HepG2 (cell line): ENCODE measurements around the gene MAPRE3. TPM values are rescaled to one million over a fixed set of nuclear protein-coding genes. Genes with fewer than 3 reads are reported as not detected.

Experiments used
- ATAC-seq: fragments of 200-7000 bp; cut with Tn5 transposase; 3 replicates; pipeline ENCODE4 v1.9.1; 2020; ENCODE audit warnings: mild to moderate bottlenecking, moderate library complexity
- BruUV-seq: library from RNA; stranded (reverse); fragments of 400-500 nt; replicated peaks from 2 replicates; lab custom pipeline; 2021; lab: Mats Ljungman, UMichigan
- CTCF ChIA-PET: fragments of 300-600 bp; formaldehyde crosslinking; extraction: SDS; loops from one replicate; lab custom pipeline; 2021; ENCODE audit warnings: low total read pairs, inconsistent platforms, low intra/inter-chr PET ratio; lab: Yijun Ruan, JAX
- POLR2A ChIA-PET: fragments of 350-600 bp; sonication (Branson Sonifier 250); formaldehyde crosslinking; loops from one replicate; lab custom pipeline; 2020; ENCODE audit warnings: antibody characterized with exemption, inconsistent platforms; lab: Yijun Ruan, JAX
- DNase-seq: peaks from one replicate; pipeline ENCODE4 v3.0.0-alpha.2; 2015; ENCODE audit warnings: low spot score
- FAIRE-seq: peaks from 3 replicates; lab custom pipeline; 2011; peaks lifted over from hg19 to GRCh38; lab: Jason Lieb, UNC
- H2AFZ ChIP-seq: one replicate; pipeline ENCODE4 v1.6.1; 2011; ENCODE audit warnings: low read length, inconsistent platforms
- H3K27ac ChIP-seq: fragments of 300-600 bp; 3 replicates; pipeline ENCODE4 v1.8.0; 2011; ENCODE audit warnings: mixed run types, mild to moderate bottlenecking, mixed read lengths, low read length, inconsistent platforms; ENCODE audit not compliant: insufficient read depth; ENCODE audit errors: extremely low read length
- H3K27me3 ChIP-seq, 2 experiments: fragments of 200-600 bp in 1 of 2; 2 replicates in 1 of 2; 3 replicates in 1 of 2; pipeline versions ENCODE4 v1.6.0 to v1.8.0; 2011; ENCODE audit warnings: low read length in 2 of 2, mild to moderate bottlenecking in 2 of 2, moderate library complexity in 2 of 2, inconsistent platforms in 1 of 2; ENCODE audit not compliant: insufficient read depth in 2 of 2, control insufficient read depth in 1 of 2
- H3K36me3 ChIP-seq, 2 experiments: fragments of 200-600 bp in 1 of 2; replicated peaks in 1 of 2; 2 replicates in 1 of 2; 3 replicates in 1 of 2; pipeline versions ENCODE4 v1.5.1 to v1.8.0; 2011; ENCODE audit warnings: low read length in 2 of 2, inconsistent platforms in 1 of 2; ENCODE audit not compliant: insufficient read depth in 2 of 2, control insufficient read depth in 1 of 2
- H3K4me1 ChIP-seq: 2 replicates; pipeline ENCODE4 v1.5.1; 2012; ENCODE audit warnings: low read length, inconsistent platforms; ENCODE audit not compliant: insufficient read depth
- H3K4me2 ChIP-seq: 2 replicates; pipeline ENCODE4 v1.6.0; 2011; ENCODE audit warnings: low read depth, low read length, inconsistent platforms
- H3K4me3 ChIP-seq, 3 experiments: fragments of 200-600 bp in 1 of 3; sonication (generic), shearing (Covaris generic) in 1 of 3; replicated peaks in 1 of 3; 2 replicates each; pipeline ENCODE4 v1.5.1; 2011 to 2016; ENCODE audit warnings: low read length in 3 of 3, inconsistent platforms in 2 of 3, low read depth in 2 of 3, mild to moderate bottlenecking in 2 of 3, control low read depth in 1 of 3, mixed read lengths in 1 of 3; ENCODE audit not compliant: insufficient read depth in 1 of 3
- H3K79me2 ChIP-seq: one replicate; pipeline ENCODE4 v1.6.1; 2011; ENCODE audit warnings: low read length, inconsistent platforms; ENCODE audit not compliant: insufficient read depth
- H3K9ac ChIP-seq: 2 replicates; pipeline ENCODE4 v1.6.0; 2011; ENCODE audit warnings: mild to moderate bottlenecking, low read depth, low read length, inconsistent platforms; ENCODE audit not compliant: insufficient read depth
- H3K9me3 ChIP-seq: 2 replicates; pipeline ENCODE4 v1.5.1; 2012; ENCODE audit warnings: mild to moderate bottlenecking, low read length
- H4K20me1 ChIP-seq: 2 replicates; pipeline ENCODE4 v1.6.0; 2011; ENCODE audit warnings: inconsistent platforms, mild to moderate bottlenecking, low read length, moderate library complexity; ENCODE audit not compliant: insufficient read depth
- AKAP8 ChIP-seq: sonication (generic); formaldehyde crosslinking; IDR thresholded peaks from 2 replicates; pipeline ENCODE4 v1.5.1; 2020; ENCODE audit warnings: mild to moderate bottlenecking, missing genetic modification reagents
- KDM5B ChIP-seq: sonication (generic); formaldehyde crosslinking; IDR thresholded peaks from 2 replicates; pipeline ENCODE4 v1.4.0; 2020; ENCODE audit warnings: missing genetic modification reagents, mild to moderate bottlenecking, borderline replicate concordance
- KLF9 ChIP-seq: IDR thresholded peaks from 2 replicates; pipeline ENCODE4 v1.6.1; 2016; ENCODE audit warnings: low read depth
- NFIB ChIP-seq: sonication (generic); formaldehyde crosslinking; IDR thresholded peaks from 2 replicates; pipeline ENCODE4 v1.9.0; 2021; ENCODE audit warnings: missing genetic modification reagents, mild to moderate bottlenecking, borderline replicate concordance
- POLR2G ChIP-seq: fragments of 200-400 bp; formaldehyde crosslinking; IDR thresholded peaks from 2 replicates; pipeline ENCODE4 v1.6.1; 2018; ENCODE audit warnings: mild to moderate bottlenecking, low read depth, low read length, moderate library complexity
- RBFOX2 ChIP-seq: fragments of 200-400 bp; formaldehyde crosslinking; IDR thresholded peaks from 2 replicates; pipeline ENCODE4 v1.6.1; 2017; ENCODE audit warnings: low read depth, mild to moderate bottlenecking, low read length
- RBM22 ChIP-seq: fragments of 200-400 bp; formaldehyde crosslinking; optimal IDR thresholded peaks from 2 replicates; pipeline ENCODE3; 2017; ENCODE audit warnings: mild to moderate bottlenecking, low read length, moderate library complexity
- ZNF30 ChIP-seq: sonication (generic); formaldehyde crosslinking; IDR thresholded peaks from 2 replicates; pipeline ENCODE4 v1.5.0; 2020; ENCODE audit warnings: mild to moderate bottlenecking, missing genetic modification reagents
- ZNF331 ChIP-seq: sonication (generic); formaldehyde crosslinking; IDR thresholded peaks from 2 replicates; pipeline ENCODE4 v1.4.0; 2020; ENCODE audit warnings: missing genetic modification reagents
- WGBS: methylation state at CpG from one replicate; pipeline ENCODE4 v1.1.6; 2017; ENCODE audit warnings: low lambda C conversion rate; 5-methylcytosine and 5-hydroxymethylcytosine counted together
- in situ Hi-C: cut with HindIII; loops from 2 replicates; pipeline ENCODE4 v1.10.0; 2017; ENCODE audit warnings: low pct_unique_long_range_greater_than_20kb; ENCODE audit not compliant: extremely low pct_ligation_motif_present
- intact Hi-C: fragments of 100-400 bp; cut with micrococcal nuclease; formaldehyde crosslinking; loops from one replicate; pipeline ENCODE4 v1.10.0; 2022; ENCODE audit not compliant: unreplicated experiment
- polyA plus RNA-seq, 8 experiments: library from polyadenylated mRNA; depleted of rRNA in 3 of 8; stranded (reverse) in 7 of 8; unstranded in 1 of 8; fragments of >200 nt; fragmentation: Illumina TruSeq in 4 of 8; extraction: Trizol in 4 of 8; gene quantifications; 2 replicates each; pipeline versions ENCODE4 v1.2.1 to v1.2.3, GENCODE V29; 2011 to 2016; ENCODE audit warnings: low read depth in 4 of 8, missing spikeins in 1 of 8, mixed read lengths in 1 of 8; ENCODE audit not compliant: insufficient read depth in 1 of 8
- total RNA-seq, 5 experiments: library from RNA; depleted of rRNA; stranded (reverse); fragments of >200 nt; fragmentation: Illumina TruSeq; extraction: Trizol; gene quantifications; 2 replicates each; pipeline ENCODE4 v1.2.3, GENCODE V29; 2016; ENCODE audit warnings: low read depth in 1 of 5
- TF ChIP-seq, protein P1 (sequence below): IDR thresholded peaks from 2 replicates; pipeline ENCODE4 v1.6.1; 2016
- TF ChIP-seq, protein P2 (sequence below): sonication (generic); formaldehyde crosslinking; IDR thresholded peaks from 2 replicates; pipeline ENCODE4 v1.9.0; 2021; ENCODE audit warnings: missing genetic modification reagents, borderline replicate concordance
- TF ChIP-seq, protein P3 (sequence below), 2 experiments: IDR thresholded peaks; 2 replicates each; pipeline ENCODE4 v1.6.1; 2011 to 2012; ENCODE audit warnings: low read length in 2 of 2, borderline replicate concordance in 1 of 2, low read depth in 1 of 2, mild to moderate bottlenecking in 1 of 2, moderate library complexity in 1 of 2

MAPRE3 gene
- total and polyA plus RNA-seq, 2 of the 13 experiments (the other 11 are each of a cell fraction or from before 2014, with no cell fraction given), result 0.31 to 0.91 TPM

DNA sequence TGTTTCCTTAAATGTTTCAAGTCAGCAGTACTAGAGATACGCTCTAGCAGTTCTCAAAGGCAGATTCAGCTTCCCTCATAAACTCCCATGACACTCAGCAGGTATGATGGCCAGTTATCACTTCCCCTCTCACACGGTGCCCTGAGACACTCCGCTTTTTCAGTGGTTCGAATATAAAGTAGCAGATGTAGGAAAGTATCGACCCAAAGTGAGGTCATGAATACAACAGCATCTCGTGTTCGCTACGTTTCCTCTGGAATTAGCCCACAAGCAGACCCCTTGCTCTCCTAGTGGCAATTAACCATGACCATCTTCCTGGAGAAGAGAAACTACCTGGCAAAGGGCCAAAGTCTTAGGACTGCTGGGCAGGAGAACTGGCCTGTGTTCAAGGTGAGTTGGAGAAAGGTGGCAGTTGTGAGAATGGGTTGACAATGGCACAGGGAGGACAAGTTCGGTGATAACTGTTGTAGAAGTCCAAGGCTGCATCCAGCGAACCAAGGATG is 71.8 kb downstream of the MAPRE3 start:
- H3K27ac ChIP-seq, result no peak overlapping the region
- H3K4me1 ChIP-seq, result no peaks in the 10 kb centered on the region
- H3K4me2 ChIP-seq, result no peak overlapping the region
- CTCF ChIA-PET, result no interaction called here
- H3K9ac ChIP-seq, result no peak overlapping the region
- H3K27me3 ChIP-seq, result no peaks in the 10 kb centered on the region
- no peaks in the 10 kb centered on the region; the same call in 1 of the 2 replicates for H4K20me1 ChIP-seq
- ATAC-seq (no peak), FAIRE-seq (no peak), DNase-seq (no peak)
- no peak overlapping the region for H3K4me3 ChIP-seq
- H2AFZ ChIP-seq, result no peak overlapping the region
- WGBS, result 96% methylated on average over 10 of the region's 10 CpGs
- no peaks in the 10 kb centered on the region for H3K9me3 ChIP-seq
- POLR2A ChIA-PET, result interaction anchor here (0.7 to 4.2 kb wide), 3 partner anchors 8 to 17 kb away, joined by 3 to 28 read pairs (median 4); partner anchors contain the start of gene AGBL5
- peaks cover 44 to 54% of the 10 kb centered on the region in 2 experiments for H3K36me3 ChIP-seq
- in situ Hi-C loops, result no loop called here
- H3K79me2 ChIP-seq, result no peaks in the 10 kb centered on the region
- no TSS peak for BruUV-seq
- intact Hi-C loops, result no loop called here
- peak; percentile 36; the same call in 1 of the 2 replicates for TF ChIP-seq RBFOX2
- no peak for TF ChIP-seq KLF9 (CRISPR knock-in tag)
- 0 out of 2 replicates have a peak, but pooled peaks have one; percentile 24 for TF ChIP-seq NFIB (CRISPR knock-in tag)
- no peak for TF ChIP-seq ZNF30 (CRISPR knock-in tag)
- no peak for TF ChIP-seq KDM5B (CRISPR knock-in tag)
- TF ChIP-seq, protein P1, sequence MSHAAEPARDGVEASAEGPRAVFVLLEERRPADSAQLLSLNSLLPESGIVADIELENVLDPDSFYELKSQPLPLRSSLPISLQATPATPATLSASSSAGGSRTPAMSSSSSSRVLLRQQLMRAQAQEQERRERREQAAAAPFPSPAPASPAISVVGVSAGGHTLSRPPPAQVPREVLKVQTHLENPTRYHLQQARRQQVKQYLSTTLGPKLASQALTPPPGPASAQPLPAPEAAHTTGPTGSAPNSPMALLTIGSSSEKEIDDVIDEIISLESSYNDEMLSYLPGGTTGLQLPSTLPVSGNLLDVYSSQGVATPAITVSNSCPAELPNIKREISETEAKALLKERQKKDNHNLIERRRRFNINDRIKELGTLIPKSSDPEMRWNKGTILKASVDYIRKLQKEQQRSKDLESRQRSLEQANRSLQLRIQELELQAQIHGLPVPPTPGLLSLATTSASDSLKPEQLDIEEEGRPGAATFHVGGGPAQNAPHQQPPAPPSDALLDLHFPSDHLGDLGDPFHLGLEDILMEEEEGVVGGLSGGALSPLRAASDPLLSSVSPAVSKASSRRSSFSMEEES (CRISPR knock-in tag), result no peak
- peak; percentile 87 for TF ChIP-seq RBM22
- TF ChIP-seq, protein P2, sequence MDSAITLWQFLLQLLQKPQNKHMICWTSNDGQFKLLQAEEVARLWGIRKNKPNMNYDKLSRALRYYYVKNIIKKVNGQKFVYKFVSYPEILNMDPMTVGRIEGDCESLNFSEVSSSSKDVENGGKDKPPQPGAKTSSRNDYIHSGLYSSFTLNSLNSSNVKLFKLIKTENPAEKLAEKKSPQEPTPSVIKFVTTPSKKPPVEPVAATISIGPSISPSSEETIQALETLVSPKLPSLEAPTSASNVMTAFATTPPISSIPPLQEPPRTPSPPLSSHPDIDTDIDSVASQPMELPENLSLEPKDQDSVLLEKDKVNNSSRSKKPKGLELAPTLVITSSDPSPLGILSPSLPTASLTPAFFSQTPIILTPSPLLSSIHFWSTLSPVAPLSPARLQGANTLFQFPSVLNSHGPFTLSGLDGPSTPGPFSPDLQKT (CRISPR knock-in tag), result no peak
- TF ChIP-seq, protein P3, sequence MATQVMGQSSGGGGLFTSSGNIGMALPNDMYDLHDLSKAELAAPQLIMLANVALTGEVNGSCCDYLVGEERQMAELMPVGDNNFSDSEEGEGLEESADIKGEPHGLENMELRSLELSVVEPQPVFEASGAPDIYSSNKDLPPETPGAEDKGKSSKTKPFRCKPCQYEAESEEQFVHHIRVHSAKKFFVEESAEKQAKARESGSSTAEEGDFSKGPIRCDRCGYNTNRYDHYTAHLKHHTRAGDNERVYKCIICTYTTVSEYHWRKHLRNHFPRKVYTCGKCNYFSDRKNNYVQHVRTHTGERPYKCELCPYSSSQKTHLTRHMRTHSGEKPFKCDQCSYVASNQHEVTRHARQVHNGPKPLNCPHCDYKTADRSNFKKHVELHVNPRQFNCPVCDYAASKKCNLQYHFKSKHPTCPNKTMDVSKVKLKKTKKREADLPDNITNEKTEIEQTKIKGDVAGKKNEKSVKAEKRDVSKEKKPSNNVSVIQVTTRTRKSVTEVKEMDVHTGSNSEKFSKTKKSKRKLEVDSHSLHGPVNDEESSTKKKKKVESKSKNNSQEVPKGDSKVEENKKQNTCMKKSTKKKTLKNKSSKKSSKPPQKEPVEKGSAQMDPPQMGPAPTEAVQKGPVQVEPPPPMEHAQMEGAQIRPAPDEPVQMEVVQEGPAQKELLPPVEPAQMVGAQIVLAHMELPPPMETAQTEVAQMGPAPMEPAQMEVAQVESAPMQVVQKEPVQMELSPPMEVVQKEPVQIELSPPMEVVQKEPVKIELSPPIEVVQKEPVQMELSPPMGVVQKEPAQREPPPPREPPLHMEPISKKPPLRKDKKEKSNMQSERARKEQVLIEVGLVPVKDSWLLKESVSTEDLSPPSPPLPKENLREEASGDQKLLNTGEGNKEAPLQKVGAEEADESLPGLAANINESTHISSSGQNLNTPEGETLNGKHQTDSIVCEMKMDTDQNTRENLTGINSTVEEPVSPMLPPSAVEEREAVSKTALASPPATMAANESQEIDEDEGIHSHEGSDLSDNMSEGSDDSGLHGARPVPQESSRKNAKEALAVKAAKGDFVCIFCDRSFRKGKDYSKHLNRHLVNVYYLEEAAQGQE (IDR thresholded peaks at IDR 0.05; ENCODE audit: borderline replicate concordance in 1 of 2, low read depth in 1 of 2, low read length in 2 of 2), result no peak
- TF ChIP-seq POLR2G, result peak; percentile 59; the same call in 1 of the 2 replicates
- TF ChIP-seq ZNF331 (CRISPR knock-in tag), result no peak
- 0 out of 2 replicates have a peak, but pooled peaks have one; percentile 37 for TF ChIP-seq AKAP8 (CRISPR knock-in tag)
